Epithelial cell of esophagus (primary cell): ENCODE measurements around the gene RTN4IP1.
A peak's percentile ranks its signal among the peaks of the same experiment; 100 is the strongest.

Source experiments
- DNase-seq: peaks from one replicate; pipeline ENCODE4 v3.0.0; 2010; ENCODE audit warnings: low read depth
- H3K4me3 ChIP-seq: 2 replicates; pipeline ENCODE4 v1.5.1; 2011; ENCODE audit warnings: mild to moderate bottlenecking, low read length, control low read depth
- CTCF ChIP-seq: IDR thresholded peaks from 2 replicates; pipeline ENCODE4 v1.5.1; 2011; ENCODE audit warnings: low read depth, mild to moderate bottlenecking, low read length, control low read depth, inconsistent platforms; ENCODE audit not compliant: insufficient read depth; ENCODE audit errors: missing control alignments

Gene RTN4IP1

GRCh38 chr6:106534564-106534982 lies 94.7 kb downstream of the RTN4IP1 start:
- DNase-seq = peak; percentile 44
- TF ChIP-seq CTCF = no peak
- H3K4me3 ChIP-seq = no peak overlapping the region

- TF ChIP-seq CTCF = no peak
- DNase-seq = no peak
- H3K4me3 ChIP-seq = no peak overlapping the region
Observed at GRCh38 chr6:106534004-106534403, 95.3 kb downstream of the RTN4IP1 start.

- TF ChIP-seq CTCF = no peak
Observed at GRCh38 chr6:106533054-106533453, 96.2 kb downstream of the RTN4IP1 start.

GRCh38 chr6:106530502-106530901 lies 98.8 kb downstream of the RTN4IP1 start:
- no peak for TF ChIP-seq CTCF
- no peak for DNase-seq
- no peak overlapping the region for H3K4me3 ChIP-seq

More at GRCh38 chr6:106533054-106533453, 96.2 kb downstream of the RTN4IP1 start:
- peak; percentile 48 for DNase-seq
- no peak overlapping the region for H3K4me3 ChIP-seq

GRCh38 chr6:106530026-106530425 lies 99.3 kb downstream of the RTN4IP1 start:
- no peak for DNase-seq
- no peak for TF ChIP-seq CTCF
- no peak overlapping the region for H3K4me3 ChIP-seq

GRCh38 chr6:106529438-106529837 lies 99.9 kb downstream of the RTN4IP1 start:
- TF ChIP-seq CTCF = no peak
- DNase-seq = no peak
- no peak overlapping the region for H3K4me3 ChIP-seq

GRCh38 chr6:106528521-106528920 lies 100.8 kb downstream of the RTN4IP1 start:
- no peak for DNase-seq
- no peak for TF ChIP-seq CTCF
- H3K4me3 ChIP-seq = no peak overlapping the region
